Stimulated activated CD4-positive, alpha-beta T cell treated with anti-CD3 and anti-CD28 coated beads, Interleukin-12 subunit alpha, Interleukin-12 subunit beta, amount 100 ng/mL, for 4 hours (primary cell): ENCODE results near the gene DTNB.
"Not testable (repeated sequence)": the region's sequence is repeated elsewhere in the genome, so short reads cannot be mapped to it uniquely, and the experiment has no call there.

ENCODE experiments used
- DNase-seq: peaks from one replicate; pipeline ENCODE4 v3.0.0-alpha.2; 2020

The DTNB gene

GRCh38 chr2:25619185-25619584, 54.2 kb downstream of the DTNB start:
- DNase-seq, result no peak

GRCh38 chr2:25618676-25619075, 54.7 kb downstream of the DTNB start:
- DNase-seq, result no peak

GRCh38 chr2:25617948-25618646, 55.3 kb downstream of the DTNB start:
- no peak for DNase-seq

- no peak for DNase-seq
Measured at GRCh38 chr2:25615920-25616319, 57.5 kb downstream of the DTNB start.

DNA sequence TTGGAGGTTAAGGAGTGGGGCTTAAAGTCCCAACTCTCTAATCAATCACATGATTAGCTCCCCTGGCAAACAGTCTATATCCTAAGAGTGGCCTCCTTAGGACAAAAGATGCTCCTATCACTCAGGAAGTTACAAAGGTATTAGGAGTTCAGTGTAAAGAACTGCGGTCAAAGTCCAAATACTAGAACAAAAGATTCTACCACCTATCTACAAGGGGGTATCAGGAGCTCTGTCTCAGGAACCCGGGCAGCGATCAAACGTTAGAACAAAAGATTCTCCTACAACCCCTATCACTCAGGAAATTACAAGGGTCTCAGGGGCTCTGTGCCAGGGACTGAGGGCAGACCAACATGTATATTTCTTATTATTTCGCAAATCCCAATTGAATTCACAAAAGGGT, 58.0 kb downstream of the DTNB start:
- no peak for DNase-seq

DNA sequence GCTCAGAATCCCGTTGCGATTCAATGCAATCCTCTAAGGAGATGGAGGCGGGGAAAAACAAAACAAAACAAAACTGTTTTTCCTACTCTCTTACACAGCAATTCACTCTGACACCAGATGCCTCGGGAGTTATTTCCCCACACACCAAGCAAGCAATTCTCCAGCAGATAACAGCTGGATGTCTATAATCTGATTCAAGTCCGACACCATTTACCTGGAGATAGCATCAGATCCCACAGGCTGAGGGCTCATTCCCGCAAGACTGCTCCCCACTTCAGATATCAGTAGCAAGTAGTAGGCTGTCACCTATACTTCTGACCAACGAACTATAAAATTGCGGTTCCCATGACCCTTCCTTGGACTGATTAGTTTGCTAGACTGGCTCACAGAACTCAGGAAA, 58.7 kb downstream of the DTNB start:
- DNase-seq, result no peak

DNA sequence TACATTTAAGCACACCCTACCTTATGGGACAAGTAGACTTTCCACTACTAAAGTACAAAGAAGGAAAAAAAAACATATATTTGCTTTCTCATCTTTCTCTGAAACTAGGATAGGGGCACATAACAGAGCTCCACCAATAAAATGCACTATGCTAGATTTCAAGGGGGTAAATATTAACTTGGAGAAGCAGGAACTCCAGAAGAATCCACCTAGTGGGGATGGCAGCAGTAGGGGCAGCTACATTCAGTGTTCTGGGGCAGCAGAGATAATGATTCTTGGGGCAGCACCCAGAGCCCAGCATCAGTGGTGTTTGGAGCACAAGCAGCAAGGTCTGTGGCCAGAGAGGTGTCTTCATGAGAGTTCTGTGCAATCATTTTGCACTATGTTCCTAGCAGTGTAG, 64.7 kb downstream of the DTNB start:
- DNase-seq, result no peak

GRCh38 chr2:25606892-25607291, 66.5 kb downstream of the DTNB start:
- DNase-seq, result no peak

GRCh38 chr2:25602333-25602723, 71.0 kb downstream of the DTNB start:
- no peak for DNase-seq

DNA sequence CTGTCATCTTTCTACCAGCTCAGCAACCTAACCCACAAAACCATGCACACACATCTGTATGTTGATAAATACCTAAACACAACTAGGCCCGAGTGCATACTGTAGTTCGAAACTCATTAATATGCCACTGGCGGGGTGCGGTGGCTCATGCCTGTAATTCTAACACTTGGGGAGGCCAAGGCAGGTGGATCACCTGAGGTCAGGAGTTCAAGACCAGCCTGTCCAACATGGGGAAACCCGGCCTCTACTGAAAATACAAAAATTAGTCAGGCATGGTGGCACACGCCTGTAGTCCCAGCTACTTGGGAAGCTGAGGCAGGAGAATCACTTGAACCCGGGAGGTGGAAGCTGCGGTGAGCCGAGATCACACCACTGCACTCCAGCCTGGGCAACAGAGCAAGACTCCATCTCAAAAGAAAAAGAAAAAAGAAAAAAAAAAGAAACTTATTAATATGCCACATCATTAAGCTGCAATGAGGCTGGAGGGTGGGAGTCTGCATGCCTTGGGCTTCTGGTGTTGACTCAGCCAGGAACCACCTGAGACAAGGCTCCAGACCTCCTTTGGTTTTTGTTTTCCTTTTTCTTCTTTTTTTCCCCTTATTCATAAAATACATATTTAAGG, 71.6 kb downstream of the DTNB start:
- DNase-seq, result not testable (repeated sequence)

DNA sequence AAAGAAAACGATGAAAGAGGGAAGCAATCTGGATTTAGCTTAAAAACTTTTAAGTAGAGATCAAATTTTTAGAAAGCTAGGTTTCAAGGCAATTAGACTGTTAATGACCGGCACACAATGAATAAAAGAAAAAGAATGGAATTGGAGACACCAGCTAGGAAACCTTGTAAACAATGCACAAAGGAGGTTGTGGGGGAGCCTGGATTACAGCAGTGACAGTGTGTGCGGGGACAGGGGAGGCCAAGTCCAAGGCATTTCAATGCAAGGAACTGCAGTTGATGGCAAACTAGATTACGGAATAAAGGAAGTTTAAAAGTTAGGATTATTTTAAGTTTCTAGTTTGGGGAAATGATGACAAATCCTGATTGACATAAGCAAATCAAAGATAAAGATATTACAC, 74.5 kb downstream of the DTNB start:
- DNase-seq, result no peak

DNA sequence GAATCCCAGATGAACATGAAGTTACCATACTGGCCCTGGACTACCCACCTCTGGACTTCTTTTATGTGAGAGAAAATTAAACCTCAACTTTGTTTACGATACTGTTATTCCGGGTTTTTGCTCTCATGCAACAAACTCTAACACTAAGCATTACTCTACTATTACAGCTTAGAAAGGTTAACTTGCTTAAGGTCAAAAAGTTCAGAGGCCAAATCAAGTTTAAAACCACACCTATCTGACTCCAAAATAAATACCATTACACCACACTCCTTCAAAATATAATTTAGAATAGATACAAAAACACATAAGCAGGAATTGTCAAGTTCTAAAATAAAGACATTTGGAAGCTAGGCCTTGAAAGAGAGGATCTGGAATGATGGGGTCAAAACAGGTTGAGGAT, 75.0 kb downstream of the DTNB start:
- DNase-seq, result no peak

GRCh38 chr2:25597881-25598280, 75.5 kb downstream of the DTNB start:
- no peak for DNase-seq

DNA sequence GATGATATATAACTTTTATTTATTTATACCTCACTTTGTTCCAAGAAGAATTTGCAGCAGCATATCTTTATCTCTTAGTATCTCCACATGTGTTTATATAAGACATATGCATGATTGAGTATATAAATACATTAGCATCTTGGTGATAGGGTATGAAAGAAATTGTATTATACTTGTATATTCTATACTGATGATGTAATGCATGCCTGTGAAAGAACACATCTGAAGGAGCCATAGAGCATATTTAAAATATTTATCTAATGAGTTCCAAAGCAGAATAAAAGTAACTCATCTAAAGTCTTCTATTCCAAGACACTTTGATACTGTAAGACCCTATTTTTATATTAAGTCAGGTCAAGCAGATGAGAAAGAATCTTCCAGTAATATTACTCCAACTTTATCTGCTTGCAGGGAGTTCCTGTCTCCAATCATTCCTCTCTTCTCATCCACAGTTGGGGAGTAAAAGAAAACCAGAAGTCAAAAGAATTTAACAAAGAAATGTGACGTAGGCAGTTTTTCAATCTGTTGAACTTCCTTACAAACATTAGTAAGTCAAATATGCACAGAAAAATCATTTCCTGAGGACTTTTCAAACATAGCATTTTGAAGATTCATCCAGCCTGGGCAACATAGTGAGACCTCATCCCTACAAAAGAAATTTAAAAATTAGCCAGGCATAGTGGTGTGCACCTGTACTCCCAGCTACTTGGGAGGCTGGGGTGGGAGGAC, 76.7 kb downstream of the DTNB start:
- no peak for DNase-seq

- DNase-seq, result no peak
Measured at GRCh38 chr2:25595393-25595792, 78.0 kb downstream of the DTNB start.

GRCh38 chr2:25594991-25595390, 78.4 kb downstream of the DTNB start:
- no peak for DNase-seq

- DNase-seq, result no peak
Measured at GRCh38 chr2:25592766-25593292, 80.5 kb downstream of the DTNB start.

DNA sequence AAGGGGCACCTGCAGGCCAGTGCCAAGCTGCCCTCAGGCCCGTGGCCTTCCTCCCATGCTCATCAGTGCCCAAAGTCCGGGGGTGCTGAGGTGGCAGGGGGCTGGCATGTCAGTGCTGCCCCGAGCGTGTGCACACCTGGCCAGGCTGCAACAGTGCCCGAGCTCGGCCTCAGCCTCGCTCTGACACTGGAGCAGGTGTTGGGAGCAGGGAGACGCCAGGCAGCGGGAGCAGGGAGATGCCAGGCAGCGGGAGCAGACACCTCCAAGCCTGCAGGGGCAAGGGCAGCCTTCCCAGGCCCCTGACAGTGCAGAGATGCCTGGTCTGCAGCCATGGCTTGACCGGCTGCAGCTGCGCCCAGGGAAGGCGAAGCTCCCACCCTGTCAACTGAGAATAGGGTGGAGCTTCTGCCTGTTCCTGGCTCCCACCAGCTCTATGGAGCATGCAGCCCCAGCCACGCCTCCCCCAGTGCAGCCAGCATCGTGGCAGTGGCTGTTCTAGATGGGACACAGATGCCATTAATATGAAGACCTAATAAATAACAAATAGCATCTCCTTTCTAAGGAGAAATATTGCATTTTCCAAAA, 82.4 kb downstream of the DTNB start:
- DNase-seq, result no peak

GRCh38 chr2:25589676-25590205, 83.6 kb downstream of the DTNB start:
- DNase-seq, result no peak

GRCh38 chr2:25588576-25588975, 84.8 kb downstream of the DTNB start:
- no peak for DNase-seq

- no peak for DNase-seq
Measured at GRCh38 chr2:25587361-25587760, 86.0 kb downstream of the DTNB start.

GRCh38 chr2:25586726-25587144, 86.6 kb downstream of the DTNB start:
- DNase-seq, result no peak

DNA sequence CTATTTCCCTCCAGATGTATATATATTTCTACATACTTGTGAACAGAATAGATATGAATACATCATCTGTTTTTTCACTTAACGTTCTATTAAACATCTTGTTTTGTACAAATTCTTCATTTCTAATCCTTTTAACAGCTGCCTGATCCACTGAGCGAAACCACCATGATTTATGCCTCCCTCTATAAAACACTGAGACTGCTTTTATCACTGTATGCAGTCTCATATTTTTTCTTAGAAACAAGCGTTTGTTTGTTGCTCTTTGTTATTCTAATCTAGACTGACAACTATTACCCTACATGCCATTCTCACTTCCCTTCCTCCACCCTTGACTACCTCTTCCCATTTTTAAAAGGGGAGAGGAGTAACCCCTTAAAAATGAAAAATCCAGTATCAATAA, 88.2 kb downstream of the DTNB start:
- no peak for DNase-seq
